Osteocyte (in vitro differentiated cells): ENCODE measurements around the gene PTPN9. TPM values are rescaled to one million over a fixed set of nuclear protein-coding genes. Genes with fewer than 3 reads are reported as not detected.

Experiments used
- DNase-seq: peaks from one replicate; pipeline ENCODE4 v3.0.0; 2021; ENCODE audit warnings: mixed read lengths; ENCODE audit not compliant: unreplicated experiment; ENCODE audit errors: extremely low spot score
- H3K27ac Mint-ChIP-seq: one replicate; pipeline ENCODE4 v1.8.0; 2021; ENCODE audit warnings: mild to moderate bottlenecking, mixed read lengths; ENCODE audit not compliant: unreplicated experiment
- H3K27me3 Mint-ChIP-seq: one replicate; pipeline ENCODE4 v1.8.0; 2021; ENCODE audit warnings: mixed read lengths; ENCODE audit not compliant: unreplicated experiment
- H3K36me3 Mint-ChIP-seq: one replicate; pipeline ENCODE4 v1.8.0; 2021; ENCODE audit warnings: mixed read lengths; ENCODE audit not compliant: unreplicated experiment
- H3K4me1 Mint-ChIP-seq: one replicate; pipeline ENCODE4 v1.8.0; 2021; ENCODE audit warnings: mixed read lengths; ENCODE audit not compliant: unreplicated experiment
- H3K4me3 Mint-ChIP-seq: one replicate; pipeline ENCODE4 v1.8.0; 2021; ENCODE audit warnings: mild to moderate bottlenecking, moderate library complexity, mixed read lengths; ENCODE audit not compliant: unreplicated experiment
- H3K9me3 Mint-ChIP-seq: one replicate; pipeline ENCODE4 v1.8.0; 2021; ENCODE audit warnings: mixed read lengths; ENCODE audit not compliant: unreplicated experiment
- CTCF ChIP-seq: fragments of 200-600 bp; sonication (generic); IDR thresholded peaks from 2 replicates; pipeline ENCODE4 v1.5.0; 2021; ENCODE audit warnings: antibody characterized with exemption, mild to moderate bottlenecking, moderate library complexity
- total RNA-seq: library from RNA; stranded (reverse); gene quantifications from 2 replicates; pipeline ENCODE4 v1.2.1, GENCODE V29; 2021

The PTPN9 gene
- total RNA-seq, 1 donor from 2014 or later, result 53.4 TPM

- no peak for TF ChIP-seq CTCF
- no peaks in the 10 kb centered on the region for H3K9me3 Mint-ChIP-seq
Observed at GRCh38 chr15:75598361-75598760, 19.2 kb upstream of the PTPN9 start.

GRCh38 chr15:75597667-75598341 lies 18.7 kb upstream of the PTPN9 start:
- H3K4me1 Mint-ChIP-seq, result peaks cover 22% of the 10 kb centered on the region
- H3K4me3 Mint-ChIP-seq, result no peak overlapping the region
- no peaks in the 10 kb centered on the region for H3K9me3 Mint-ChIP-seq
- no peaks in the 10 kb centered on the region for H3K27me3 Mint-ChIP-seq
- no peak for DNase-seq
- peaks cover 38% of the 10 kb centered on the region for H3K36me3 Mint-ChIP-seq
- peak; percentile 36 for TF ChIP-seq CTCF
- H3K27ac Mint-ChIP-seq, result no peak overlapping the region

More at GRCh38 chr15:75598361-75598760, 19.2 kb upstream of the PTPN9 start:
- peaks cover 38% of the 10 kb centered on the region for H3K36me3 Mint-ChIP-seq
- no peak for DNase-seq
- H3K4me1 Mint-ChIP-seq, result peaks cover 22% of the 10 kb centered on the region
- H3K4me3 Mint-ChIP-seq, result no peak overlapping the region
- peak overlapping the region; percentile 91 for H3K27ac Mint-ChIP-seq
- H3K27me3 Mint-ChIP-seq, result no peaks in the 10 kb centered on the region

GRCh38 chr15:75596703-75597345 lies 17.7 kb upstream of the PTPN9 start:
- H3K27ac Mint-ChIP-seq, result no peak overlapping the region
- no peaks in the 10 kb centered on the region for H3K27me3 Mint-ChIP-seq
- H3K36me3 Mint-ChIP-seq, result peaks cover 40% of the 10 kb centered on the region
- peaks cover 22% of the 10 kb centered on the region for H3K4me1 Mint-ChIP-seq
- no peak for DNase-seq
- no peaks in the 10 kb centered on the region for H3K9me3 Mint-ChIP-seq
- H3K4me3 Mint-ChIP-seq, result no peak overlapping the region
- no peak for TF ChIP-seq CTCF

GRCh38 chr15:75594276-75594675 lies 15.2 kb upstream of the PTPN9 start:
- H3K4me1 Mint-ChIP-seq, result peaks cover 11% of the 10 kb centered on the region
- no peak for DNase-seq
- H3K27ac Mint-ChIP-seq, result no peak overlapping the region
- H3K27me3 Mint-ChIP-seq, result no peaks in the 10 kb centered on the region
- peaks cover 43% of the 10 kb centered on the region for H3K36me3 Mint-ChIP-seq
- H3K4me3 Mint-ChIP-seq, result no peak overlapping the region
- TF ChIP-seq CTCF, result no peak
- H3K9me3 Mint-ChIP-seq, result no peaks in the 10 kb centered on the region

GRCh38 chr15:75591655-75592364 lies 12.7 kb upstream of the PTPN9 start:
- Mint-ChIP-seq H3K9me3 (no peaks in the 10 kb centered on the region), H3K4me1 (no peaks in the 10 kb centered on the region), H3K4me3 (no peak overlapping the region), H3K36me3 (peaks cover 34% of the 10 kb centered on the region), H3K27me3 (no peaks in the 10 kb centered on the region), H3K27ac (no peak overlapping the region)
- DNase-seq, result no peak
- no peak for TF ChIP-seq CTCF
